ENCODE measurements around the gene HOXD3.

HOXD3 gene

GRCh38 chr2:176110415-176111308 is 46.4 kb upstream of the HOXD3 start:
- TF ChIP-seq YY1 (IDR thresholded peaks at IDR 0.05; ENCODE audit: low read depth) (no peak), CREB1 (IDR thresholded peaks at IDR 0.05; ENCODE audit: low read depth) (no peak)

- TF ChIP-seq TAF1 (IDR thresholded peaks at IDR 0.05; ENCODE audit: low read depth), result no peak
- TF ChIP-seq TEAD4 (IDR thresholded peaks at IDR 0.05), result no peak
- TF ChIP-seq RAD21 (IDR thresholded peaks at IDR 0.05; ENCODE audit: low read depth), result peak; percentile 43; the same call in 1 of the 2 replicates
Measured at GRCh38 chr2:176111309-176111663, 45.8 kb upstream of the HOXD3 start.

GRCh38 chr2:176111846-176112374 is 45.2 kb upstream of the HOXD3 start:
- TF ChIP-seq ZBTB7A (IDR thresholded peaks at IDR 0.05; ENCODE audit: low read depth), result no peak
- no peak for TF ChIP-seq EGR1 (IDR thresholded peaks at IDR 0.05)
- no peak for TF ChIP-seq CEBPB (IDR thresholded peaks at IDR 0.05)
- TF ChIP-seq RAD21 (IDR thresholded peaks at IDR 0.05; ENCODE audit: low read depth), result no peak
- TF ChIP-seq FOXM1 (IDR thresholded peaks at IDR 0.05; ENCODE audit: borderline replicate concordance, low read depth), result no peak
- TF ChIP-seq REST (IDR thresholded peaks at IDR 0.05; ENCODE audit: low read depth), result no peak
- no peak for TF ChIP-seq MAX (IDR thresholded peaks at IDR 0.05)
- no peak for TF ChIP-seq YY1 (IDR thresholded peaks at IDR 0.05; ENCODE audit: low read depth)
- TF ChIP-seq EP300 (IDR thresholded peaks at IDR 0.05; ENCODE audit: borderline replicate concordance), result no peak
- no peak for TF ChIP-seq NFIC (IDR thresholded peaks at IDR 0.05)
- no peak for TF ChIP-seq TCF12 (IDR thresholded peaks at IDR 0.05; ENCODE audit: low read depth)
- no peak for TF ChIP-seq USF1 (IDR thresholded peaks at IDR 0.05)
- TF ChIP-seq TAF1 (IDR thresholded peaks at IDR 0.05; ENCODE audit: low read depth), result no peak
- no peak for TF ChIP-seq CREB1 (IDR thresholded peaks at IDR 0.05; ENCODE audit: low read depth)
- no peak for TF ChIP-seq TEAD4 (IDR thresholded peaks at IDR 0.05)

- TF ChIP-seq EGR1 (IDR thresholded peaks at IDR 0.05) (no peak), ZBTB7A (IDR thresholded peaks at IDR 0.05; ENCODE audit: low read depth) (no peak), YY1 (IDR thresholded peaks at IDR 0.05; ENCODE audit: low read depth) (no peak), EP300 (IDR thresholded peaks at IDR 0.05; ENCODE audit: borderline replicate concordance) (no peak), MAX (IDR thresholded peaks at IDR 0.05) (no peak), TEAD4 (IDR thresholded peaks at IDR 0.05) (no peak), REST (IDR thresholded peaks at IDR 0.05; ENCODE audit: low read depth) (no peak), RAD21 (IDR thresholded peaks at IDR 0.05; ENCODE audit: low read depth) (no peak)
Measured at GRCh38 chr2:176112375-176113302, 44.5 kb upstream of the HOXD3 start.

GRCh38 chr2:176114120-176114929 is 42.8 kb upstream of the HOXD3 start:
- TF ChIP-seq EP300 (IDR thresholded peaks at IDR 0.05; ENCODE audit: borderline replicate concordance), result no peak
- TF ChIP-seq FOXM1 (IDR thresholded peaks at IDR 0.05; ENCODE audit: borderline replicate concordance, low read depth), result no peak
- no peak for TF ChIP-seq YY1 (IDR thresholded peaks at IDR 0.05; ENCODE audit: low read depth)
- TF ChIP-seq REST (IDR thresholded peaks at IDR 0.05; ENCODE audit: low read depth), result no peak
- no peak for TF ChIP-seq TEAD4 (IDR thresholded peaks at IDR 0.05)
- TF ChIP-seq USF1 (IDR thresholded peaks at IDR 0.05), result no peak
- TF ChIP-seq NFIC (IDR thresholded peaks at IDR 0.05), result no peak
- no peak for TF ChIP-seq RAD21 (IDR thresholded peaks at IDR 0.05; ENCODE audit: low read depth)
- no peak for TF ChIP-seq EGR1 (IDR thresholded peaks at IDR 0.05)
- TF ChIP-seq ZBTB7A (IDR thresholded peaks at IDR 0.05; ENCODE audit: low read depth), result no peak
- TF ChIP-seq CREB1 (IDR thresholded peaks at IDR 0.05; ENCODE audit: low read depth), result no peak
- no peak for TF ChIP-seq CEBPB (IDR thresholded peaks at IDR 0.05)
- no peak for TF ChIP-seq MAX (IDR thresholded peaks at IDR 0.05)
- no peak for TF ChIP-seq TCF12 (IDR thresholded peaks at IDR 0.05; ENCODE audit: low read depth)
- TF ChIP-seq TAF1 (IDR thresholded peaks at IDR 0.05; ENCODE audit: low read depth), result no peak
